Type B pancreatic cell (in vitro differentiated cells): Measurements from ENCODE around the gene AFF3. TPM values are rescaled to one million over a fixed set of nuclear protein-coding genes. Genes with fewer than 3 reads are reported as not detected.
"Not testable (repeated sequence)": the region's sequence is repeated elsewhere in the genome, so short reads cannot be mapped to it uniquely, and the experiment has no call there.

Experiments used
- DNase-seq: peaks from one replicate; pipeline ENCODE4 v3.0.0; 2021; ENCODE audit warnings: mixed read lengths; ENCODE audit not compliant: unreplicated experiment; ENCODE audit errors: extremely low spot score
- H3K27ac Mint-ChIP-seq: 2 replicates; pipeline ENCODE4 v1.8.0; 2021; ENCODE audit warnings: mild to moderate bottlenecking, mixed read lengths
- H3K27me3 Mint-ChIP-seq: 2 replicates; pipeline ENCODE4 v1.8.0; 2021; ENCODE audit warnings: mixed read lengths
- H3K36me3 Mint-ChIP-seq: 2 replicates; pipeline ENCODE4 v1.8.0; 2021; ENCODE audit warnings: mixed read lengths
- H3K4me1 Mint-ChIP-seq: one replicate; pipeline ENCODE4 v1.8.0; 2021; ENCODE audit warnings: mixed read lengths; ENCODE audit not compliant: unreplicated experiment
- H3K4me3 Mint-ChIP-seq: 2 replicates; pipeline ENCODE4 v1.8.0; 2021; ENCODE audit warnings: mild to moderate bottlenecking, mixed read lengths
- H3K9me3 Mint-ChIP-seq: 2 replicates; pipeline ENCODE4 v1.8.0; 2021; ENCODE audit warnings: mixed read lengths
- total RNA-seq: library from RNA; stranded (reverse); gene quantifications from 2 replicates; pipeline ENCODE4 v1.2.1, GENCODE V29; 2021; ENCODE audit warnings: low replicate concordance
- TF ChIP-seq, protein P1 (sequence below): fragments of 200-600 bp; sonication (generic); conservative IDR thresholded peaks from 2 replicates; pipeline ENCODE4 v1.5.0; 2021; ENCODE audit warnings: antibody characterized with exemption, mild to moderate bottlenecking

Gene AFF3
- total RNA-seq, 1 donor from 2014 or later: 29.2 TPM

- not testable (repeated sequence) for H3K27ac Mint-ChIP-seq, H3K4me3 Mint-ChIP-seq, H3K4me1 Mint-ChIP-seq, H3K36me3 Mint-ChIP-seq, H3K27me3 Mint-ChIP-seq, DNase-seq, H3K9me3 Mint-ChIP-seq
These were observed 56.6 kb downstream of the AFF3 start for GRCh38 chr2:100085744-100086143.

- not testable (repeated sequence) for H3K27me3 Mint-ChIP-seq, H3K9me3 Mint-ChIP-seq, H3K4me1 Mint-ChIP-seq, H3K36me3 Mint-ChIP-seq, H3K4me3 Mint-ChIP-seq, H3K27ac Mint-ChIP-seq, DNase-seq
These were observed 58.8 kb downstream of the AFF3 start for GRCh38 chr2:100083421-100084216.

DNA sequence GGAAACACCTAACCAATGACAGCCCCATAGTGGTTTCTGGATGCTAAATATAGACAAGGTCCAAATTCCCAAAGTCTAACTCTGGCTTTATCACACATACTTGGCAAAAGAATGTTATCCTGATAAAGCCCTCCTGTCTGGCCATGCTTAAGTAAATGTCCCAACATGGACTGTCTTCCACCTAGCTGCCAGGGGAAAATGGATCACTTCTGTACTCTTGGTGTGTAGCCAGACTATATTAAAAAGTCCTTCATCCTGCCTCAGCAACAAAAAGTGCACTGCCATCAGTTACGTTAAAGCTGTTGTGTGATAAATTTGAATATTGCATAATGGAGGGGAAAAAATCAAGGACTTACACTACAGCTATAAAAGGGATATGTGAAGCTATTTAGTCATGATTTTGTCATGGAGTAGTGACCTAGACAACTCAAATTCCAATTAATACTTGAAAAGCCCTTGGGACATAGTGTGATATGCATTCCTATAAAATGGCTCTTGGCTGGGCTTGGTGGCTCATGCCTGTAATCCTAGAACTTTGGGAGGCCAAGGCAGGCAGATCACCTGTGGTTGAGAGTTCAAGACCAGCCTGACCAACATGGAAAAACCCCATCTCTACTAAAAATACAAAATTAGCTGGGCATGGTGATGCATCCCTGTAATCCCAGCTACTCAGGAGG, 60.0 kb downstream of the AFF3 start:
- not testable (repeated sequence) for H3K27ac Mint-ChIP-seq, H3K4me3 Mint-ChIP-seq, H3K4me1 Mint-ChIP-seq, DNase-seq, H3K27me3 Mint-ChIP-seq, H3K9me3 Mint-ChIP-seq, H3K36me3 Mint-ChIP-seq

GRCh38 chr2:100077935-100078334, 64.5 kb downstream of the AFF3 start:
- H3K27me3 Mint-ChIP-seq: peaks cover 19% of the 10 kb centered on the region
- H3K27ac Mint-ChIP-seq: no peak overlapping the region
- no peaks in the 10 kb centered on the region for H3K9me3 Mint-ChIP-seq
- H3K4me1 Mint-ChIP-seq: peaks cover 5% of the 10 kb centered on the region
- TF ChIP-seq, protein P1, sequence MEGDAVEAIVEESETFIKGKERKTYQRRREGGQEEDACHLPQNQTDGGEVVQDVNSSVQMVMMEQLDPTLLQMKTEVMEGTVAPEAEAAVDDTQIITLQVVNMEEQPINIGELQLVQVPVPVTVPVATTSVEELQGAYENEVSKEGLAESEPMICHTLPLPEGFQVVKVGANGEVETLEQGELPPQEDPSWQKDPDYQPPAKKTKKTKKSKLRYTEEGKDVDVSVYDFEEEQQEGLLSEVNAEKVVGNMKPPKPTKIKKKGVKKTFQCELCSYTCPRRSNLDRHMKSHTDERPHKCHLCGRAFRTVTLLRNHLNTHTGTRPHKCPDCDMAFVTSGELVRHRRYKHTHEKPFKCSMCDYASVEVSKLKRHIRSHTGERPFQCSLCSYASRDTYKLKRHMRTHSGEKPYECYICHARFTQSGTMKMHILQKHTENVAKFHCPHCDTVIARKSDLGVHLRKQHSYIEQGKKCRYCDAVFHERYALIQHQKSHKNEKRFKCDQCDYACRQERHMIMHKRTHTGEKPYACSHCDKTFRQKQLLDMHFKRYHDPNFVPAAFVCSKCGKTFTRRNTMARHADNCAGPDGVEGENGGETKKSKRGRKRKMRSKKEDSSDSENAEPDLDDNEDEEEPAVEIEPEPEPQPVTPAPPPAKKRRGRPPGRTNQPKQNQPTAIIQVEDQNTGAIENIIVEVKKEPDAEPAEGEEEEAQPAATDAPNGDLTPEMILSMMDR: no peak
- no peak overlapping the region for H3K4me3 Mint-ChIP-seq
- no peak for DNase-seq
- no peaks in the 10 kb centered on the region for H3K36me3 Mint-ChIP-seq

DNA sequence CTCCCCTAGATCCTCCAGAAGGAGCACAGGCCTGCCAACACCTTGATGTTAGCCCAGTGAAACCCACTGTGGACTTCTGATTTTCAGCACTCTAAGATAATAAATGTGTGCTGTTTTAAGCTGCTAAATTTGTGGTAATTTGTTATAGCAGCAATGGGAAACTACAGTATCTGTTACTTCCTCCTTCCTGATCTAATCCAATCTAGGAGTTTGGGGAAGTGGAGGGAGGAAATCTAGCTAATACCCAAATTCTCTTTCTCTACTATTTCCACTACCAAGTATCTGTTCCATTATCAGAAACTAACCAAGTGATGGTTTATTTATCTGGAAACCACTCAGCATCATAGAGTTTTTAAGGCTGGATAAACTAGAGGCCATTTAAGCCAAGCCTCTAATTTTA, 64.9 kb downstream of the AFF3 start:
- no peak overlapping the region for H3K27ac Mint-ChIP-seq
- H3K27me3 Mint-ChIP-seq: peaks cover 19% of the 10 kb centered on the region
- H3K4me1 Mint-ChIP-seq: peaks cover 5% of the 10 kb centered on the region
- H3K36me3 Mint-ChIP-seq: no peaks in the 10 kb centered on the region
- TF ChIP-seq, protein P1: no peak
- no peak overlapping the region for H3K4me3 Mint-ChIP-seq
- no peaks in the 10 kb centered on the region for H3K9me3 Mint-ChIP-seq
- DNase-seq: no peak

DNA sequence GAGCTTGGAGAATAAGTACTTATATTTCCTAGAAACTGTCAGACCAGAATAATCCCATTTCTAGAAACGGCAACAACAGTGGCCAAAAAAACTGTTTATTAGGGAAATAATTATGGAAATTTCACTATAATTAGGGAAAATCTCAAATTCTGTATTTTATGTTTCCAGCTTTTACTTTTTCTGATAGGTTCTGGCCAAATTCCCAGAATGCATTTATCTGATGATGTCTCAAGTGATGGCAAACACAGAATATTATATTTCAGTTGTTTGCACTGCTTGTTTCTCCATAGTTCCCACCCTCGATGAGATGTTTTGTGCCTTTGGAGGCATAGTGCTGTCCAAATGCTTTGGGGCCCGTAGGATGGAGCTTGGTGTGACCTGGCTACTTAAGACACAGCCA, 66.9 kb downstream of the AFF3 start:
- no peak for DNase-seq
- no peaks in the 10 kb centered on the region for H3K9me3 Mint-ChIP-seq
- peaks cover 19% of the 10 kb centered on the region for H3K27me3 Mint-ChIP-seq
- peaks cover 5% of the 10 kb centered on the region for H3K4me1 Mint-ChIP-seq
- H3K36me3 Mint-ChIP-seq: no peaks in the 10 kb centered on the region
- H3K27ac Mint-ChIP-seq: no peak overlapping the region
- TF ChIP-seq, protein P1: no peak
- no peak overlapping the region for H3K4me3 Mint-ChIP-seq

DNA sequence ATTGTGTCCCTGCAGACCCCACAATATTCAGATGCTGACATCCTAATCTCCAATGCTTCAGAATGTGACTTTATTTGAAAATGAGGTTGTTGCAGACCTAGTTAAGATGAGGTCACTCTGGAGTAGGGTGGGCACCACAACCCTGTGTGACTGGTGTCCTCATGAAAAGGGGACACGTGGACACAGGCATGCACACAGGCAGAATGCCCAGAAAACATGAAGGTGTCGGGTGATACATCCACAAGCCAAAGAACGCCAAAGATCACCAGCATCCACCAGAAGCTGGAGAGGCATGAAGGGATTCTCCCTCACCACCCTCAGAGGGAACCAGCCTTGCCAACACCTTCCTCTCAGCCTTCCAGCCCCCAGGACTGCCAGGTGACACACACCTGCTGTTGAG, 69.3 kb downstream of the AFF3 start:
- peaks cover 23% of the 10 kb centered on the region for H3K27me3 Mint-ChIP-seq
- peaks cover 9% of the 10 kb centered on the region for H3K4me1 Mint-ChIP-seq
- no peaks in the 10 kb centered on the region for H3K36me3 Mint-ChIP-seq
- no peak overlapping the region for H3K27ac Mint-ChIP-seq
- DNase-seq: no peak
- TF ChIP-seq, protein P1: no peak
- no peaks in the 10 kb centered on the region for H3K9me3 Mint-ChIP-seq
- H3K4me3 Mint-ChIP-seq: no peak overlapping the region
